Mucosa of descending colon (tissue), 3 donors: ENCODE results near the gene HOXC13. TPM values are rescaled to one million over a fixed set of nuclear protein-coding genes. Genes with fewer than 3 reads are reported as not detected.

Experiments used
- ATAC-seq: fragments of 200-7000 bp; cut with Tn5 transposase; one replicate; pipeline ENCODE4 v1.9.1; 2020; ENCODE audit warnings: mild to moderate bottlenecking, moderate library complexity
- DNase-seq, 3 donors: peaks; one replicate each; pipeline ENCODE4 v3.0.0-alpha.2; 2020
- H3K36me3 ChIP-seq: fragments of 200-600 bp; one replicate; pipeline ENCODE4 v1.8.0; 2021; ENCODE audit warnings: low read depth, mild to moderate bottlenecking
- H3K4me1 ChIP-seq: fragments of 200-600 bp; one replicate; pipeline ENCODE4 v1.8.0; 2021; ENCODE audit warnings: low read depth, mild to moderate bottlenecking
- H3K4me3 ChIP-seq: fragments of 200-600 bp; one replicate; pipeline ENCODE4 v1.8.0; 2021; ENCODE audit warnings: mild to moderate bottlenecking
- H3K9me3 ChIP-seq: fragments of 200-600 bp; one replicate; pipeline ENCODE4 v1.8.0; 2021; ENCODE audit warnings: mild to moderate bottlenecking
- intact Hi-C, 2 donors: fragments of 100-400 bp; cut with DNase I in 1 of 2; cut with micrococcal nuclease in 1 of 2; formaldehyde crosslinking; loops; one replicate each; pipeline versions ENCODE4 v1.11.0 to v1.11.1; 2022; cut with DNase I, micrococcal nuclease
- total RNA-seq, 3 donors: library from RNA; stranded (reverse); fragmentation: NEBNext Ultra II Directional in 2 of 3; extraction: Animal tissue kit (Norgen Biotek cat#: 25700) in 2 of 3; gene quantifications; one replicate each; pipeline versions ENCODE4 v1.2.1 to v1.2.4, GENCODE V29; 2021 to 2023
- TF ChIP-seq, protein P1 (sequence below): fragments of 200-600 bp; IDR thresholded peaks from one replicate; pipeline ENCODE4 v1.8.0; 2022; ENCODE audit warnings: antibody characterized with exemption, mild to moderate bottlenecking
- donor health status: DM: no; HTN: no; CAD: no; lungs with moderate emphysema.
- donor health status: DM: no; HTN: no; CAD: no.
- donor health status: DM: no; HTN: yes; CAD: no.

The HOXC13 gene
- total RNA-seq, 3 donors from 2014 or later, result not detected

DNA sequence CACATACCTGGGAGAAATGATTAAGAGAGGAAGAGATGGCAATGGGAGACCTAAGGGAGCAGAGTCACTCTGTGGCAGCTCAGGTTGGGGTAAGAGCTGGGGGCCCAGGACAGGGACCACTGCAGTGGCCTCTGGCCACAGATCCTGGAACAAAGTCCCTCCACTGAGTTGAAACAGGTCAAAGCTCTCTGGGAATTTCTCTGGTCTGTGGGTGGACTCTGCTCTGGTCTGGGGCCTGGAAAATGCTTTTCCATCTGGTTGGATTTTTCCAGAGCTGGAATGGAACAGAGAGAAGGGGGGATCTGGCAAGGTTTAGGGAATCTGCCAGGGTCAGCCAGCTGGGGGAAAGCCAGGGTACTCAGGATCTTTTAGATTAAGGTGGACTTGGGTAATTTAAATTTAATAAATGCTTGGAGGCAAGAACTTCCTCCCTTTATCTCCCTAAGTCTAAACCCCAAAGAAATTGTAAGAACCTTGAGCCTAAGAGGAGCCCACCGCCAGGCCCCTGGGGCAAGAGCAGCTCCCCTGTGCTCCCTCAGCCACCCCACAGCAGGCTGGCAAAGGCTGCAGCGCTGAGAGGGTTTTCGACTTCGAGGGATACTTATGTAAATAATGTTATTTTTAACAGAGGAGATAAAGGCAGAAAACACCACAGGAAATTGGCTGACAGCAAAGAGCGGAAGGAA, 50.1 kb downstream of the HOXC13 start:
- intact Hi-C loops, result no loop called here
- no peak overlapping the region for H3K4me3 ChIP-seq
- H3K36me3 ChIP-seq, result no peaks in the 10 kb centered on the region
- TF ChIP-seq, protein P1, sequence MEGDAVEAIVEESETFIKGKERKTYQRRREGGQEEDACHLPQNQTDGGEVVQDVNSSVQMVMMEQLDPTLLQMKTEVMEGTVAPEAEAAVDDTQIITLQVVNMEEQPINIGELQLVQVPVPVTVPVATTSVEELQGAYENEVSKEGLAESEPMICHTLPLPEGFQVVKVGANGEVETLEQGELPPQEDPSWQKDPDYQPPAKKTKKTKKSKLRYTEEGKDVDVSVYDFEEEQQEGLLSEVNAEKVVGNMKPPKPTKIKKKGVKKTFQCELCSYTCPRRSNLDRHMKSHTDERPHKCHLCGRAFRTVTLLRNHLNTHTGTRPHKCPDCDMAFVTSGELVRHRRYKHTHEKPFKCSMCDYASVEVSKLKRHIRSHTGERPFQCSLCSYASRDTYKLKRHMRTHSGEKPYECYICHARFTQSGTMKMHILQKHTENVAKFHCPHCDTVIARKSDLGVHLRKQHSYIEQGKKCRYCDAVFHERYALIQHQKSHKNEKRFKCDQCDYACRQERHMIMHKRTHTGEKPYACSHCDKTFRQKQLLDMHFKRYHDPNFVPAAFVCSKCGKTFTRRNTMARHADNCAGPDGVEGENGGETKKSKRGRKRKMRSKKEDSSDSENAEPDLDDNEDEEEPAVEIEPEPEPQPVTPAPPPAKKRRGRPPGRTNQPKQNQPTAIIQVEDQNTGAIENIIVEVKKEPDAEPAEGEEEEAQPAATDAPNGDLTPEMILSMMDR, result no peak
- no peak for ATAC-seq
- peak in 1 of 3 donors; percentile 9 for DNase-seq
- no peaks in the 10 kb centered on the region for H3K9me3 ChIP-seq
- H3K4me1 ChIP-seq, result peaks cover 15% of the 10 kb centered on the region

GRCh38 chr12:53989227-53990113, 50.8 kb downstream of the HOXC13 start:
- intact Hi-C loops, result no loop called here
- Histone ChIP-seq H3K4me3 (no peak overlapping the region), H3K36me3 (no peaks in the 10 kb centered on the region), H3K9me3 (no peaks in the 10 kb centered on the region), H3K4me1 (peaks cover 22% of the 10 kb centered on the region)
- TF ChIP-seq, protein P1, result no peak
- no peak for ATAC-seq
- DNase-seq, result peak in 2 of 3 donors; percentile 10 to 33

DNA sequence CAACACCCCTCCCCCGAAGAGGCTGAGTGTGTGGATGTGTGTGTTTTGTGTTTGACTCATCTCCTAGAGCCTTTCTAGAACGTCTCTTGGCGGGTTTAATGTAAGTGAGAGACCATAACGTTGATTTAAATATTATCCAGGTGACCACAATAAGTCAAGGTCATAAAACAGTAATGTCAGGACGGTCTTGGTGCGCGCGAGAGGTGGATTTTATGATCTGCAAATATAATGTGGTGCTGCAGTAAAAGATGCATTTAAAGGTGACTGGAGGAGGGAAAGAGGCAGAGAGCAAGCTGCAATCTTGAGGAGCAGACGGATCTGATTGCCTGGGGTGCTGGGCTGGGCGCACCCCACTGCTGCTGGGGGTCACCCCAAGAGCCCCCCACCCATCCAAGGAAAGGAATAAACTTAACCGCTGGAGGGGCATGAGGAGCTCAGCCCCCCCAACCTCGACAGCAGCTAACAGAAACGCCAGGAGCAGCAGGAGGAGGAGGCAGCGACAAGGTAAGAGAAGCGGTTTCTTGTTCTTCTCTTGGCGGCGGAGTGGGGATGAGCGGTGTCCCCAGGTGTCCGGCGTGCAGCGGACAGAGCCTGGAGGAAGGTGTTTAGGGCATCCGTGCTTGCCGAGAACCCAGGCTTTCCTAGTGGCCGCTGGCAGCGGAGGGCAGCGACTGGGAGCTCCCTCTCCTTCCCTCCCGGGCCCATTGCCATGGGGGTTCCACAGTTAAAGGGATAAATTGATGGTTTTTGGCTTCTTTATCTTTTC, 51.9 kb downstream of the HOXC13 start:
- ATAC-seq (peak; percentile 54), DNase-seq (peak in 1 of 3 donors; percentile 31)
- Histone ChIP-seq H3K4me3 (no peak overlapping the region), H3K4me1 (peaks cover 32% of the 10 kb centered on the region), H3K36me3 (no peaks in the 10 kb centered on the region), H3K9me3 (no peaks in the 10 kb centered on the region)
- intact Hi-C loops, result no loop called here
- TF ChIP-seq, protein P1, result no peak

DNA sequence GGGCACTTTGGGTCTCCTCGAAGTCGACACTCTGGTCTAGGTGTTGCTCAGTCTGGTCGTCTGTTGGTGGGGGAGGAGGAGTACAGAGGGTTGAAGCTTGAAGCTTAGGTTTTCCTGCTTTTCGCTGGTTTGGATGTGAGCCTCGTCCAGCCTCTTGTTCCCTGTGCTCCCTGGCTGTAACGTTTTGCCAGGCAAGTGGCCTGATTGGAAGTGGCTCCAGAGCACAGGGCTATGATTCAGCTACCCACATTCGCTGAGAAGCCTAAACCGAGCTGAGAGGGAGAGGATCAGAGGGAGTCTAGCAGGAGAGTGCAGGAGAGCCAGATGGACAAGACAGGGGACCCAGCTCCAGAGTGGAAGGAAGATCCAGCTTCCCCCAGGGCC, 52.4 kb downstream of the HOXC13 start:
- TF ChIP-seq, protein P1, result no peak
- ATAC-seq (no peak), DNase-seq (no peak)
- Histone ChIP-seq H3K4me3 (no peak overlapping the region), H3K9me3 (no peaks in the 10 kb centered on the region), H3K36me3 (no peaks in the 10 kb centered on the region), H3K4me1 (peaks cover 31% of the 10 kb centered on the region)
- intact Hi-C loops, result no loop called here

- TF ChIP-seq, protein P1, result no peak
- DNase-seq, result peak in 1 of 3 donors; percentile 6
- intact Hi-C loops, result no loop called here
- ATAC-seq, result no peak
- no peak overlapping the region for H3K4me3 ChIP-seq
- no peaks in the 10 kb centered on the region for H3K36me3 ChIP-seq
- H3K4me1 ChIP-seq, result peaks cover 30% of the 10 kb centered on the region
- H3K9me3 ChIP-seq, result no peaks in the 10 kb centered on the region
Measured at GRCh38 chr12:53992377-53992889, 53.8 kb downstream of the HOXC13 start.
